ENCODE measurements around the gene SHLD3. TPM values are rescaled to one million over a fixed set of nuclear protein-coding genes. Genes with fewer than 3 reads are reported as not detected.
"Not testable (repeated sequence)": the region's sequence is repeated elsewhere in the genome, so short reads cannot be mapped to it uniquely, and the experiment has no call there.

Gene SHLD3, protein sequence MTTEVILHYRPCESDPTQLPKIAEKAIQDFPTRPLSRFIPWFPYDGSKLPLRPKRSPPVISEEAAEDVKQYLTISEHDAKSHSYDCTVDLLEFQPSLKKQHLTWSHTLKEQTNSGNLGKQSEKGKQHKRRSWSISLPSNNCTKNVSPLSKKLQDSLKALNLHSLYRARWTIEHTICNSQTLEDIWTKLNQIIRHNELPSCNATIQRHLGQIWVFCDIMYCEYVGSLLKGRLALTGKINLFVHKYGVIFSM
- 1 to 10 TPM; 1.5 to 2.4 TPM for total RNA-seq

DNA sequence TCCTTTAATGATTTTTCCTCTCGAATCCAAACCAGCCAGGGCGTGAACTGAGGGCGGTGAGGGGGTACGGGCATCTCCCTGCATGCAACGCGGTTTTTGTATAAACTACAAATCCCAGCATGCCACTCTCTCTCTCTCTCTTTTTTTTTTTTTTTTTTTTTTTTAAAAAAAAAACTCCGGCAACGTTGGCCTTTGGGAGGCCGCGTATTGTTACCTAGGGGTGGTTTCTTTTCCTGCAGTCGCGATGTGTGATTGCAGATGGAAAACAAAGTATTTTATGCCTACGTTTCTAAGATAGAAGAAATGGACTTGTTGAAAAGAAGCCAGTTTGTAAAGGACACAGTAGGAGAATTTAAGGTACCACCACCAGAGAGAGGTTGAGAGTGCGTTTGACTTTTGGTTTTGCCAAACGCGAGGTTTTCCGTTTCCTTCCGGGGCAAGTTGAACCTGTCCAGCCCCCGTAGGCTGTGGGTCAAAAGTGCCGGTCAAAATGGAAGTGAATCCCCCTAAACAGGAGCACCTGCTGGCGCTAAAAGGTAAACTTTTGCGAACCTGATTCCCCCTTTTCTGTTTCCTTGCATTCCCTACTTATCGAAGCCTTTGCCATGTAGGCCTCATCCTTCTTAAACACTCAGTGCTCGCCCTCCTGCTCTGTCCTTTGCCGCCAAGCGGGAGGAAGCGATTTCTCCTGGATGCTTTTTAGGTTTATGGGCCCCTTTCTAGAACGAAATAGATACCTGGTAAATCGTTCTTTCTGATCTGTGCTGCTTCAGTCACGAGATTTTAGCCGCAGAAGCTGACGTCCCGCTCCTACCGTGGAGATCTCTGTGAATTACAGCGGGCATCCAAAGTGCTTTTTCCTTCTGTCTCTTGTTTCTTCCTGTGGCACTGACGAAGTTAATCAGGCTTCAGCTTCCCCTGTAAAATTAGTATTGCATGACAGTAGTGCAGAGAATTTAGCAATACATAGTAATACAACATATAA lies at the start of gene SHLD3, which contains the start of gene TRAPPC13:
TSS of gene SHLD3 (plus strand) at position 457 of the 985 bp plus-strand sequence. CDS start 4,561 bp downstream, outside the sequence.
TSS of gene TRAPPC13 (plus strand) at position 457 of the 985 bp plus-strand sequence. CDS start at position 491, 34 bp downstream.
- Histone ChIP-seq H3K9me3 (no peaks in the 10 kb centered on the region), H3K4me3 (peak within 1 kb of the TSS; percentile 72 to 98), H3K4me1 (peaks cover 0 to 34% of the 10 kb centered on the region in 2 donors), H3K27ac (peak within 1 kb of the TSS; percentile 73 to 82), H3K27me3 (no peaks in the 10 kb centered on the region), H3K36me3 (peaks cover 5% of the 10 kb centered on the region)
- TF ChIP-seq, protein P1, sequence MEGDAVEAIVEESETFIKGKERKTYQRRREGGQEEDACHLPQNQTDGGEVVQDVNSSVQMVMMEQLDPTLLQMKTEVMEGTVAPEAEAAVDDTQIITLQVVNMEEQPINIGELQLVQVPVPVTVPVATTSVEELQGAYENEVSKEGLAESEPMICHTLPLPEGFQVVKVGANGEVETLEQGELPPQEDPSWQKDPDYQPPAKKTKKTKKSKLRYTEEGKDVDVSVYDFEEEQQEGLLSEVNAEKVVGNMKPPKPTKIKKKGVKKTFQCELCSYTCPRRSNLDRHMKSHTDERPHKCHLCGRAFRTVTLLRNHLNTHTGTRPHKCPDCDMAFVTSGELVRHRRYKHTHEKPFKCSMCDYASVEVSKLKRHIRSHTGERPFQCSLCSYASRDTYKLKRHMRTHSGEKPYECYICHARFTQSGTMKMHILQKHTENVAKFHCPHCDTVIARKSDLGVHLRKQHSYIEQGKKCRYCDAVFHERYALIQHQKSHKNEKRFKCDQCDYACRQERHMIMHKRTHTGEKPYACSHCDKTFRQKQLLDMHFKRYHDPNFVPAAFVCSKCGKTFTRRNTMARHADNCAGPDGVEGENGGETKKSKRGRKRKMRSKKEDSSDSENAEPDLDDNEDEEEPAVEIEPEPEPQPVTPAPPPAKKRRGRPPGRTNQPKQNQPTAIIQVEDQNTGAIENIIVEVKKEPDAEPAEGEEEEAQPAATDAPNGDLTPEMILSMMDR (IDR thresholded peaks at IDR 0.05) = peak in 1 of 2 donors; percentile 25
- DNase-seq (ENCODE audit: low spot score) = peak; percentile 81

DNA sequence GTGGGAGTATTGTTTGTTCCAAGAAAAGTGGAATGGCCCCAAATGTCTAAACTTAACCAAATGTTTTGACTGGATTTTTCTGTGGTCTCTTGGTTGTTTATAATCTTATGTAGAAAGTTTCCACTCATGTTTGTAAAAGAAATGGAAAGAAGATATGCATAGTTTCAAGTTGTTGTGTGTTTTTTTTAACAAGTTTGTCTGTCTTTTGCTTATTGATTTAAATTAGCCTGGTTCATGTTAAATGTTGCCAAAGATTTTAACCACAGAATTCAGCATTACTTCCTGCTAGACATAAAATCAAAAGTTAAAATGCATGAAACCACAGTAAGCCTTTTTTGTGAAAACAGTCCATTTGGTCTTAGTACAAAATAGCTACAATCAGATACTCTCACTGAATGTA lies 47.7 kb upstream of the SHLD3 start:
- peaks cover 20% of the 10 kb centered on the region for H3K36me3 ChIP-seq
- H3K4me3 ChIP-seq = no peak overlapping the region
- H3K4me1 ChIP-seq = no peaks in the 10 kb centered on the region
- no peak overlapping the region for H3K27ac ChIP-seq
- H3K27me3 ChIP-seq = no peaks in the 10 kb centered on the region
- no peaks in the 10 kb centered on the region for H3K9me3 ChIP-seq
- DNase-seq (ENCODE audit: low spot score) = no peak
- TF ChIP-seq, protein P1 (IDR thresholded peaks at IDR 0.05) = no peak

DNA sequence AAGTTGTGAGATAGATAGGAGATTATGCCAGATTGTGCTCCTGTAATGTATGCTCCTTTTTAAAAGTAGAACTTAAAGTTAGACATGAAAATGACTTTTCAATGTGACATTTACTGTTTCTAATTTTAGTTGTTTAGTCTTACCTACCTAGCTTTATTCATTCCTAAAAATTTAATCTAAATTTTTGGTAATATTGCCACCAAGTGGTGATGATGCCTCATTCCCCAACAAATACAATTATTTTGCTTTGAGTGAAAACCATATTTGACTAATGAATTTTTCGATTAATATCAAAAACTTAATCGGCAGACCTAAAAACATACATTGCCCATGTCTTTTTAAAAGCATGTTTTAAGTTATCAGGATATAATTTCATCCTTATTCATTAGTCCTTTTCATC lies 36.1 kb upstream of the SHLD3 start:
- Histone ChIP-seq H3K4me1 (no peaks in the 10 kb centered on the region), H3K9me3 (no peaks in the 10 kb centered on the region), H3K4me3 (no peak overlapping the region), H3K36me3 (peaks cover 58% of the 10 kb centered on the region), H3K27ac (no peak overlapping the region), H3K27me3 (no peaks in the 10 kb centered on the region)
- TF ChIP-seq, protein P1 (IDR thresholded peaks at IDR 0.05) = no peak
- no peak for DNase-seq (ENCODE audit: low spot score)

DNA sequence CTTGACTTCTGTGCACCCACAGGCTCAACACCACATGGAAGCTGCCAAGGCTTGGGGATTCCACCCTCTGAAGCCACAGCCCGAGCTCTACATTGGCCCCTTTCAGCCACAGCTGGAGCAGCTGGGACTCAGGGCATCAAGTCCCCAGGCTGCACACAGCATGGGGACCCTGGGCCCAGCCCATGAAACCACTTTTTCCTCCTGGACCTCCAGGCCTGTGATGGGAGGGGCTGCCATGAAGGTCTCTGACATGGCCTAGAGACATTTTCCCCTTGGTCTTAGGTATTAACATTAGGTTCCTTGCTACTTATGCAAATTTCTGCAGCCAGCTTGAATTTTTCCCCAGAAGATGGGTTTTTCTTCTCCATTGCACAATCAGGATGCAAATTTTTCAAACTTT lies 23.1 kb upstream of the SHLD3 start:
- peaks cover 36% of the 10 kb centered on the region for H3K36me3 ChIP-seq
- H3K9me3 ChIP-seq; H3K27me3 ChIP-seq; H3K4me3 ChIP-seq; H3K4me1 ChIP-seq; DNase-seq (ENCODE audit: low spot score); H3K27ac ChIP-seq: not testable (repeated sequence)

DNA sequence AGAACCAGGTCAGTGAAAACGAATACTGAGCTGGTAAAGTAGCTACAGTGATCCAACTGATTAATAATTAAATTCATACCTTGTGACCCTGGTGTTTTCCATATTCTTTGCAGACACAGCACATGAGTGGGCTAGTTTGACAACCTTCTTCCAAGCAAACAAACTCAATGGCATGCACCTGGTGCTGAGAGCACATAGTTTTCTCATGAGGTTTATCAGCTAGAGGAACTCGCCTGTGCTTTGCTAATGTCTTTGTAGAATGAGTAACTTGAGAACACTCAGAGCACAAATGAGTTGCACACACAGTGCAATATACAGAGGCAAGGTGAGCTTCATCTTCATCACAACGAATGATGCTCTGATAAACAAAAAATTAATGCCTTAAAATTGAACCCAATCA lies 13.3 kb upstream of the SHLD3 start:
- TF ChIP-seq, protein P1 (IDR thresholded peaks at IDR 0.05) = no peak
- H3K36me3 ChIP-seq = peaks cover 58% of the 10 kb centered on the region

More for the DNA sequence above, 13.3 kb upstream of the SHLD3 start:
- H3K27me3 ChIP-seq = no peaks in the 10 kb centered on the region
- no peaks in the 10 kb centered on the region for H3K4me1 ChIP-seq
- H3K4me3 ChIP-seq = no peak overlapping the region
- no peak overlapping the region for H3K27ac ChIP-seq
- DNase-seq (ENCODE audit: low spot score) = no peak
- no peaks in the 10 kb centered on the region for H3K9me3 ChIP-seq
